EH (cell line): Measurements from ENCODE around the gene GPR35.
"Not testable (repeated sequence)": the region's sequence is repeated elsewhere in the genome, so short reads cannot be mapped to it uniquely, and the experiment has no call there.

Source experiments
- DNase-seq: peaks from one replicate; pipeline ENCODE4 v3.0.0-alpha.2; 2015; ENCODE audit warnings: low read depth

Gene GPR35

GRCh38 chr2:240603081-240603835 is 22.0 kb upstream of the GPR35 start:
- DNase-seq = no peak

GRCh38 chr2:240603846-240604245 is 21.4 kb upstream of the GPR35 start:
- no peak for DNase-seq

GRCh38 chr2:240604291-240604938 is 20.9 kb upstream of the GPR35 start:
- peak; percentile 62 for DNase-seq

- DNase-seq = no peak
Measured at GRCh38 chr2:240604939-240605716, 20.2 kb upstream of the GPR35 start.

- DNase-seq = no peak
Measured at GRCh38 chr2:240605867-240606743, 19.2 kb upstream of the GPR35 start.

GRCh38 chr2:240611601-240612210 is 13.6 kb upstream of the GPR35 start:
- DNase-seq = no peak

- DNase-seq = no peak
Measured at GRCh38 chr2:240613781-240614180, 11.5 kb upstream of the GPR35 start.

GRCh38 chr2:240614391-240614790 is 10.9 kb upstream of the GPR35 start:
- DNase-seq = no peak

GRCh38 chr2:240615396-240615795 is 9.9 kb upstream of the GPR35 start:
- DNase-seq = no peak

- DNase-seq = no peak
Measured at GRCh38 chr2:240615820-240616547, 9.3 kb upstream of the GPR35 start.

GRCh38 chr2:240616860-240617666 is 8.2 kb upstream of the GPR35 start:
- not testable (repeated sequence) for DNase-seq

- no peak for DNase-seq
Measured at GRCh38 chr2:240618776-240619175, 6.5 kb upstream of the GPR35 start.

GRCh38 chr2:240619506-240620148 is 5.7 kb upstream of the GPR35 start:
- no peak for DNase-seq

GRCh38 chr2:240620149-240620731 is 5.0 kb upstream of the GPR35 start:
- no peak for DNase-seq

- DNase-seq = no peak
Measured at GRCh38 chr2:240620859-240621258, 4.4 kb upstream of the GPR35 start.

- DNase-seq = no peak
Measured at GRCh38 chr2:240622060-240622411, 3.2 kb upstream of the GPR35 start.

GRCh38 chr2:240622531-240623235 is 2.6 kb upstream of the GPR35 start:
- no peak for DNase-seq

GRCh38 chr2:240623531-240624010 is 1.7 kb upstream of the GPR35 start:
- no peak for DNase-seq
